ENCODE measurements around the gene VSIG2.

- TF ChIP-seq CTCF (IDR thresholded peaks at IDR 0.05; ENCODE audit: low read depth, low read length) (no peak), EZH2phosphoT487 (IDR thresholded peaks at IDR 0.05; ENCODE audit: low read depth) (no peak)
These were observed 39.7 kb downstream of the VSIG2 start for GRCh38 chr11:124712392-124712791.
